SK-N-SH (cell line): ENCODE results near the gene COL25A1.

Source experiments
- CTCF ChIP-seq: fragments of 200-600 bp; sonication (generic); IDR thresholded peaks from 2 replicates; pipeline ENCODE4 v1.6.1; 2017; ENCODE audit warnings: antibody characterized with exemption, mild to moderate bottlenecking, moderate library complexity
- EZH2phosphoT487 ChIP-seq: fragments of 200-600 bp; sonication (generic); IDR thresholded peaks from 2 replicates; pipeline ENCODE4 v1.6.1; 2017; ENCODE audit warnings: low read depth, mixed run types, mild to moderate bottlenecking, antibody characterized with exemption, moderate library complexity, borderline replicate concordance
- JUND ChIP-seq: IDR thresholded peaks from 2 replicates; pipeline ENCODE4 v1.4.0; 2012
- MXI1 ChIP-seq: IDR thresholded peaks from 2 replicates; pipeline ENCODE4 v1.6.1; 2012; ENCODE audit warnings: mild to moderate bottlenecking, low read depth, low read length, improper control_type of control experiment
- NRF1 ChIP-seq: IDR thresholded peaks from 2 replicates; pipeline ENCODE4 v1.6.1; 2012; ENCODE audit warnings: low read depth, mild to moderate bottlenecking, low read length
- RAD21 ChIP-seq: IDR thresholded peaks from 2 replicates; pipeline ENCODE4 v1.6.1; 2012; ENCODE audit warnings: mild to moderate bottlenecking, low read length

GRCh38 chr4:109049926-109050325 is 252.5 kb downstream of the COL25A1 start:
- TF ChIP-seq MXI1 = no peak
- TF ChIP-seq EZH2phosphoT487 = no peak
- TF ChIP-seq CTCF = no peak
- no peak for TF ChIP-seq RAD21
- TF ChIP-seq JUND = no peak
- no peak for TF ChIP-seq NRF1
